Activated CD4-positive, alpha-beta T cell treated with anti-CD3 and anti-CD28 coated beads, Interleukin-2, amount 50 U/mL, for 4 hours (primary cell): ENCODE measurements around the gene ZBTB16.

Experiments
- DNase-seq, 2 experiments: peaks; one replicate each; pipeline ENCODE4 v3.0.0-alpha.2; 2020

Gene ZBTB16

GRCh38 chr11:114290503-114291235 is 231.2 kb downstream of the ZBTB16 start:
- no peak for DNase-seq

DNA sequence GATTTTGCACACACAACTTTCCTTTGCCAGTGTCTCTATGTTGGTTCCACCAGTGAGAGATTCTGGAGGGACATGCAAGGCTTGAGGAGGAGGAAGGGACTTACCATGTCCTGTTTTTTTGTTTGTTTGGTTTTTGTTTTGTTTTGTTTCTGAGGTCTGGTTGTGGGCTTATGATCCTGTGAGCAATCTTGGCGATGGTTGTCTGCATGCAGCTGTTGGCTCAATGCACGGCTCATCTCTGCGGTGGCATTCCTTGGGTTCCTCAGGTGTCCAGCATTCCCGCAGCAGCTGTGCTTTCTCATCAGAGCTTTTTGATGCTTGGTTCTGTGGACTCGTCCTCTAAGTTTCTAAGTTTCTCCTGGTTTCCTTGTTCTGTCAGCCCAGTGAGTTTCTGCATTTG is 231.9 kb downstream of the ZBTB16 start:
- DNase-seq: no peak

- no peak for DNase-seq
These were observed 232.6 kb downstream of the ZBTB16 start for GRCh38 chr11:114291842-114292680.

DNA sequence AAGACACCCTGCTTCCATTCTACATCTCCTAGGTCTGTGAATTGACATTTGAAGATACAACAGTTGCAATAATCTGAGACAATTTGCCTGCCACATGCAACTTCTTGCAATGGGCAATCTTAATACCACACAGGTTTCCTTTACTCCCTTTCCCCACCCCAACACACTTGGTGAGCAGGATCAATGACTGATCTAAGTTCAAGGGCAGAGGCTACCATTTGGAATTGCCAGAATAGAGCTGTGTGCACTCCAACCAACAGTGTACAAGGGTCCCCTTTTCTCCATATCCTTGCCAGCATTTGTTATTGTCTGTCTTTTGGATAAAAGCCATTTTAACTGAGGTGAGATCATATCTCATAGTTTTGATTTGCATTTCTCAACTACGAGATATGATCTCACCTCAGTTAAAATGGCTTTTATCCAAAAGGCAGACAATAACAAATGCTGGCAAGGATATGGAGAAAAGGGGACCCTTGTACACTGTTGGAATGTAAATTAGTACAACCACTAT is 233.7 kb downstream of the ZBTB16 start:
- no peak for DNase-seq

DNA sequence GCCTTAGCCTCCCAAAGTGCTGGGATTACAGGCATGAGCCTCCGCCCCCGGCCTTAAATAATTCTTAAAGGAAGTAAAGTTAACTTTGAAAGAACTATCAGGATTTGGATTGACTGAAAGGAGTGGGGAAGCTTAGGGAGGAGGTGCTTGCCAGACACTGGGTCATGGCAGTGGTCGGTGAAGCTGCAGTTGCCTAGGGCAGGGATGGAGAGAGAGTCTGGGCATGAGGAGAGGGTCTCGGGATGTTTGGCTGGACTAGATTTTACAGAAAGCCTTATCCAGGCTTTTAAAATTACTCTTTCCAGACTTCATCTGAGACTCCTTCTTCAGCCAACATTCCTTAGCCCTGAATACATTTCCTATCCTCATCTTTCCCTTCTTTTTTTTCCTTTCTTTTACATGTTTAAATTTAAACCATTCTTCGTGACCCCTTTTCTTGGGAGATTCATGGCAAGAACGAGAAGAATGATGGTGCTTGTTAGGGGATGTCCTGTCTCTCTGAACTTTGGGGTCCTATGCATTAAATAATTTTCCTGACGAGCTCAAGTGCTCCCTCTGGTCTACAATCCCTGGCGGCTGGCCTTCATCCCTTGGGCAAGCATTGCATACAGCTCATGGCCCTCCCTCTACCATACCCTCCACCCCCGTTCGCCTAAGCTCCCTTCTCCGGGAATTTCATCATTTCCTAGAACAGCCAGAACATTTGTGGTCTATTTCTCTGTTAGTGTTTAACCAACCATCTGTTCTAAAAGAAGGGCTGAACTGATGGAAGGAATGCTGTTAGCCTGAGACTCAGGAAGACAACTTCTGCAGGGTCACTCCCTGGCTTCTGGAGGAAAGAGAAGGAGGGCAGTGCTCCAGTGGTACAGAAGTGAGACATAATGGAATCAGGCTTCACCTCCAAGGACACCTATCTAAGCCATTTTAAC is 236.4 kb downstream of the ZBTB16 start, which contains the start of gene NNMT:
Gene NNMT (plus strand): TSS at position 724 of the 929 bp plus-strand sequence. CDS start 158 bp downstream, at position 882.
- no peak for DNase-seq

GRCh38 chr11:114296605-114297372 is 237.3 kb downstream of the ZBTB16 start:
- DNase-seq: no peak

- DNase-seq: no peak
These were observed 238.5 kb downstream of the ZBTB16 start for GRCh38 chr11:114297806-114298709.

DNA sequence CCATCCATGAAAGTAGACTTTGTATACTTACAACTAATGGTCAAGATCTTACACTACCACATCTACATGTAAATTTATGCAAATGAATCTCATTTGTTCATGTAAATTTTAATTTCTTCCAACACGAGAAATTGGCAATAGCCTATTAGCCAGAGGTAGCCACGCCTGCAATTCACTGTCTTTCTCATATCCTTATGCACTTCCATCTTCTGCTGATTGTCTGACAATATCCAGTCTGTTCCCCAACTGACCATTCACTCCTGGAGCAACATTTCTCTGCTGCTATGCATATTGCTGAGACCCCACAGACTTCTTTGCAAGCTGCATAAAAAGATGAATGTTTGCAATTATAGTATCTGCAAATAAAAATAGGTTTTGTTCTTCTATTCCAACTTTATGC is 239.2 kb downstream of the ZBTB16 start:
- no peak for DNase-seq
